Suppressor macrophage (primary cell): ENCODE data around the gene NANP.
"Not testable (repeated sequence)": the region's sequence is repeated elsewhere in the genome, so short reads cannot be mapped to it uniquely, and the experiment has no call there.

Experiments
- DNase-seq, 4 experiments: peaks; one replicate each; pipeline ENCODE4 v3.0.0-alpha.2; 2020 to 2022

Gene NANP

DNA sequence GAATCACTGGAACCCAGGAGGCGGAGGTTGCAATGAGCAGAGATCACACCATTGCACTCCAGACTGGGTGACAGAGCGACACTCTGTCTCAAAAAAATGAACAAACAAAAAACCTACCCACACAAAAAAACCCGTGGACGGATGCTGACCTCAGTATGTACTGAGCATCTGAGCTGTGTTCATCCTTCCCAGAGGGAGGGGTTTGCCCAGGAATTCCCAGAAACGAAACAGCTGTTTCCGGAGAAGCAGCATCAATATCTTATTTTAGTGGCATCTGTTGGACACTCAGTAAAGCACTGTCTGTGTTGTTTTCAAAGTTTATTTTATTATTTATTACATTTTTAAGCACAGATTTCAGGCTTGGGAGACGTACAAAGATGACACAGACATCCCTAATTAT is 18.7 kb downstream of the NANP start:
- no peak for DNase-seq

- DNase-seq = no peak
Measured at GRCh38 chr20:25604611-25605010, 19.2 kb downstream of the NANP start.

DNA sequence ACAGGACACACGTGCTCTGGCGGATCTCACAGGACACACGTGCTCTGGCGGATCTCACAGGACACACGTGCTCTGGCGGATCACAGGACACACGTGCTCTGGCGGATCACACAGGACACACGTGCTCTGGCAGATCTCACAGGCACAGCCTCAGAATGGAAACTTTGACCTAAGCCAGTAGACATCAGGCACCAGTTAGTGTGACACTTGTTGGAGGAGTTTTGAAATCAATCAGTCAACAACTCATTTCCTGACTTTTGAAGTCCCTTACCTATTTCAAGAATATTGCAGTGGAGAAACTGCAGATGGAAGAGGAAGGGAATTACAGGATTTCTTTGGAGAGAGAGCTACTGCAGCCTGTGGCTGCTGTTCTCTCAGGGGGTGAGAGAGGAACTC is 20.9 kb downstream of the NANP start:
- DNase-seq = not testable (repeated sequence)

DNA sequence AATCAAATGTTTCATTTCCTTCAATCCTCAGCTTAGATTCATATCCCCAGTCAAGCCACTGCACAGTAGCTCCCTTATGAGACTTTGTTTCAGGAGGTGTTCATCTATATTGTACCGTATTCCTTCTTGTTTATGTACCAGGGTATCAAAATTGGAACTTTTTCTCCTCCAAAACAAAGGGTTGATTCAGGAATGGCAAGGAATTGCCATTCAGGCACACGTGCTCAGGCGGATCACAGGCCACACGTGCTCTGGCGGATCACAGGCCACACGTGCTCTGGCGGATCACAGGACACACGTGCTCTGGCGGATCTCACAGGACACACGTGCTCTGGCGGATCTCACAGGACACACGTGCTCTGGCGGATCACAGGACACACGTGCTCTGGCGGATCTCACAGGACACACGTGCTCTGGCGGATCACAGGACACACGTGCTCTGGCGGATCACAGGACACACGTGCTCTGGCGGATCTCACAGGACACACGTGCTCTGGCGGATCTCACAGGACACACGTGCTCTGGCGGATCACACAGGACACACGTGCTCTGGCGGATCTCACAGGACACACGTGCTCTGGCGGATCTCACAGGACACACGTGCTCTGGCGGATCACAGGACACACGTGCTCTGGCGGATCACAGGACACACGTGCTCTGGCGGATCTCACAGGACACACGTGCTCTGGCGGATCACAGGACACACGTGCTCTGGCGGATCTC is 21.5 kb downstream of the NANP start:
- DNase-seq = not testable (repeated sequence)

- no peak for DNase-seq
Measured at GRCh38 chr20:25601659-25602058, 22.2 kb downstream of the NANP start.

GRCh38 chr20:25600632-25601031 is 23.2 kb downstream of the NANP start:
- DNase-seq = peak in 2 of 4 experiments; percentile 7 to 11

DNA sequence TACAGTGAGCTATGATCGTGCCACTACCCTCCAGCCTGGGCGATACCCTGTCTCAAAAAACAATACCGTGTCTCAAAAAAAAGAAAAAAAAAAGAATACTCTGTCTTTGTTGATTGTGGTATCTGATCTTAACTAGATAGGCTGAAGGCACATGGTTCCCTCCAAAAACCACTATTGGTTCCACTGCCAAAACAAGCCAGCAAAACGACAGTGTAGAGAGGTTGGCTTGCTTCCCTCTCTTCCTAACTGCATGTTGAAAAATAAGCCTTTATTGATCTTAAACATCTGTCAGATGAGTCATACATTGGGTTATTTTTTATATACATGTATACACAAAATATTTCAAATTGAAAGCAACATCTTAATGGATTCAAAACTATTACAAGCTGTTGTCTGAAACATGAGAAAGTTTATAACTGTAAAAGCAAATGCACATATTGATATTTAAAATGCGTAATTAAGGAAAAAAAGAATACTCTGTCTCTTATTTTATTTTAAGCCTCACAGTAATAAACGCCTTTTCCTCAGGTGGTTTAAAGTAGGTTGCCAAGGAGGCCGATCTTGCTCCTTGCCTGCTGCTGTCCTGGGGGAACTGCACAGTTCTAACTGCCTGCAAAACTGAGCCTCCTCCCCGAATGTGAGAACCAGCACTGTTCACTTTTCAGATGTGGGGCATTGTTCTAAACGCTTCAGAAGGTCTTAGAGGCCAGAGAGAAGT is 31.5 kb downstream of the NANP start:
- no peak for DNase-seq

- not testable (repeated sequence) for DNase-seq
Measured at GRCh38 chr20:25590778-25591177, 33.0 kb downstream of the NANP start.

GRCh38 chr20:25588491-25588890 is 35.3 kb downstream of the NANP start:
- no peak for DNase-seq

GRCh38 chr20:25587536-25587935 is 36.3 kb downstream of the NANP start:
- DNase-seq = no peak

DNA sequence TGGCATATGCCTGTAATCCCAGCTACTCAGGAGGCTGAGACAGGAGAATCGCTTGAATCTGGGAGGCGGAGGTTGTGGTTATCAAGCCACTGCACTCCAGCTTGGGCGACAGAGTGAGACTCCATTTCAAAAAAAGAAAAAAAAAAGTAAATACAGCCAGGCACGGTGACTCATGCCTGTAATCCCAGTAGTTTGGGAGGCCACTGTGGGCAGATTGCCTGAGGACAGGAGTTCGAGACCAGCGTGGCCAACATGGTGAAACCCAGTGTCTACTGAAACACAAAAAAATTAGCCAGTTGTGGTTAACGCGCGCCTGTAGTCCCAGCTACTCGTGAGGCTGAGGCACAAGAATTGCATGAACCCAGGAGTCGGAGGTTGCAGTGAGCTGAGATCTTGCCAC is 36.9 kb downstream of the NANP start:
- no peak for DNase-seq

DNA sequence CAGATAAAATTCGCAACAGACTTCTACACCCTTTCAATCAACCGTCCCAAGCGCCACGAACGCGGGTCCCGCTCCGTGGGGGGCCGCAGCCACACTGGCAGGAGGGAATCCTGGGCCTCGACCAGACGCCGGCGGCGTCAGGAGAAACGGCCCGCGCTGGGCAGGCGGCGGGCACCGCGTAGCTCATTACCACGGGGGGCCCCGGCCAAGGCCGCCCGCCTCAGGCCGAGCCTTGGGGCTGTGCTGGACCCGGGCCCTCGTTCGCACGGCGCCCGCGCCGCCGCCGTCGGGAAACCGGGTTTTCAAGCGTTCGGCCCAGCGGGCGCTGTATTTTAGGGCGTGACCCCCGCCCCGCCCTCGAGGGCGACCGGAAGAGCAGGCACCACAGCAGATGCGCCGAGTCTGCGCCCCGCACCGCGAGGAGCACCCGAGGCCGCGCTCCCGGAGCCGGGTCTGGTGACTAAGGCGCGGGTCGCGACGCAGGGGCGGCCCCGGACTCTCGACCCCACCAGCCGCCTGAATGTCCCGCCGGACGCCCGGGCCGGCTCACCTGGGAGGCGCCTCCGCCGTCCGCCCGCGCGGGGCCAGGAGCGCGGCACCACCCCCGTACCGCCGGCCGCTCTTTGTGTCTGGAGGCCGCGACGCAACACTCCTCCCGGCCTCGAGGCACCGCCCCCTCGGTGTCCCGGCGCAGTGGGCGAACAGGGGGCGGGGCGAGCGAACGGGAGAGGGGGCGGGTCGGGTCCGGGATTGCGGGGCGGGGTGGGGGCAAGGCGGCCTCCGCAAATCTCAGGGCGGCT is 38.7 kb downstream of the NANP start, which contains the start of gene NINL:
Gene NINL (minus strand): TSS at position 627 of the 800 bp plus-strand sequence. CDS start 58,944 bp downstream, outside the sequence.
- peak; percentile 9 to 67 (median 40) for DNase-seq

- DNase-seq = not testable (repeated sequence)
Measured at GRCh38 chr20:25583607-25584006, 40.2 kb downstream of the NANP start.

GRCh38 chr20:25580711-25581110 is 43.1 kb downstream of the NANP start:
- DNase-seq = no peak

DNA sequence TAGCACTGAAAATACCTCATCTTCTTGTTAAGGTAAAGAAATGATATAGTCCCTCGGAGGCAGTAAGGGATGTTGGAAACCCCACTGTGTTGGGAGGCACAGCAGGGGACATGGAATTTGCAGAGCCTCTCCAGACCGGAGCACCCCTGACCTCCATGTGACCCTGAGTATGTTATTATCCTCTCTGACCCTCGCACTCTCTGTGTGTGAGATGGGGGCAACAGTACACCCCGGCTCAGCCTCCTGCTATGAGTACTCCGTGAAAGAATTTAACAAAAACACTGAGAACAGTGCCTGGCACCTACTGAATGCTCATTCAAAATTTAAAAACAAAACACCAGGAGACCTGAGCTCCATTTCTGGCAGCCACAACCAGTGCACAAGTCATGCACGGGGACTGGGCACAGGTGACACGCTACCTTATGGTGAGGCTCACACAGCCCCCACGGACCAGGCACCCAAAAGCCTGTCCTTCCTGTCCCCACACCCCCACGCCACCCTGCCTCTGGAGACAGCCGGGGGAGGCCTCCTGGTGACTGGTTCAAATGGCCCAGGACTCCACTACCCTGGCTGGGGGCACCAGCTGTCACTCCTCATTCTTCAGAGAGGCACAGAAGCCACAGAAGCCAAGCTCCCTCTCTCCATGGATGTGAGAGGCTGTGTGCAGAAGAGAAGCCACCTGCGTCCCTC is 44.6 kb downstream of the NANP start:
- no peak for DNase-seq

DNA sequence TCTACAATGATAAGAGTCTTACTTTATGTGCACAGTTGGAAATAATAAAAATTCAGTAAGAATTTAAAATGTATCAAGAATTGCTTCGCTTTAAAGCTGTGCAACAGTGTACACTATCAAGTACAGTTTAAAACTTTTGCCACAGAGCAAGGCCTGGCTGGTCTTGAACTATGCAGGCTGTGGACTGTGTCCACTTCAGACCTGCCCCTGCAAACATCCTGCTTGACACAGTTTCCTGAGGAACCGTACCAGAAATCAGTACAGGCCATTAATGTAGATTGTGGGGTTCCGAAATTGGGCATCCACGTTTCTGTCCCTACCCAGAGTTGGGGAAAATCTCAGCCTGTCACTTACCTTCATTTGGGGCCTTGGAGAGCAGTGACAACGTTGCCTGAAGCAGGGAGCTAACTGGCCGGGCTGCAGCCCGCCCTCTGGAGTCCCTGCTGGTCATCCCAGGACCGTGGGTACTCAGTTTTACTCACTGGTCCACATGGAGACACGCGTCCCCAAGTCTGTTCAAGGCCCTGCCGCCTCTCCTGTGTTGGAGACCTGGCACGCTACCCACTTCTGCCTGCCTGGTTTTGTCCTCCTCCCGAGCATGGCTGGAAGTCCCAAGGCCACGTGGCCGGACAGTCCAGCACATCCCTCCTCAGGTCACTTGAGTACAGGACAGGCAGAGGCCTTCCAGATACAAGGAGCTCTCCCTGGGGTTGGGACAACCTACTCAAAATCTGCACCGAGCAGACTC is 46.9 kb downstream of the NANP start:
- DNase-seq = no peak

DNA sequence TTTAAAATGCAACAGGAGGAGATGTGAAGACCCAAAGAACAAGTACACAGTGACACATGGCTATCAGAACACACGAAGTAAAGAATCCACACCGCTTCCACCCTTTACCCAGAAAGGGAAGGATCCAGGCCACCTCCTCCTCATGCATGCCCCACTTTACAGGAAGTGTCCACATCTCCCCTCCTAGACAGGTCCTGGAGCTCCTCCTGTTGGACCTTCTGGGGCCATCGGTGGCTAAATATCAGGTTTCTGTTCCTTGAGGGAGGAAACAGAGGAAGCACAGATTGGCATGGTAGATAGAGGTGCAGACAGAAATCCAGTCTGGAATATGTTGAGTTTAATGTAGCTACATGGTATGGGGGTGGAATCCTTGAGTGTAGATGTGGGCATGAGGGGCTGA is 49.4 kb downstream of the NANP start:
- DNase-seq = peak; percentile 60 to 79 (median 76)

DNA sequence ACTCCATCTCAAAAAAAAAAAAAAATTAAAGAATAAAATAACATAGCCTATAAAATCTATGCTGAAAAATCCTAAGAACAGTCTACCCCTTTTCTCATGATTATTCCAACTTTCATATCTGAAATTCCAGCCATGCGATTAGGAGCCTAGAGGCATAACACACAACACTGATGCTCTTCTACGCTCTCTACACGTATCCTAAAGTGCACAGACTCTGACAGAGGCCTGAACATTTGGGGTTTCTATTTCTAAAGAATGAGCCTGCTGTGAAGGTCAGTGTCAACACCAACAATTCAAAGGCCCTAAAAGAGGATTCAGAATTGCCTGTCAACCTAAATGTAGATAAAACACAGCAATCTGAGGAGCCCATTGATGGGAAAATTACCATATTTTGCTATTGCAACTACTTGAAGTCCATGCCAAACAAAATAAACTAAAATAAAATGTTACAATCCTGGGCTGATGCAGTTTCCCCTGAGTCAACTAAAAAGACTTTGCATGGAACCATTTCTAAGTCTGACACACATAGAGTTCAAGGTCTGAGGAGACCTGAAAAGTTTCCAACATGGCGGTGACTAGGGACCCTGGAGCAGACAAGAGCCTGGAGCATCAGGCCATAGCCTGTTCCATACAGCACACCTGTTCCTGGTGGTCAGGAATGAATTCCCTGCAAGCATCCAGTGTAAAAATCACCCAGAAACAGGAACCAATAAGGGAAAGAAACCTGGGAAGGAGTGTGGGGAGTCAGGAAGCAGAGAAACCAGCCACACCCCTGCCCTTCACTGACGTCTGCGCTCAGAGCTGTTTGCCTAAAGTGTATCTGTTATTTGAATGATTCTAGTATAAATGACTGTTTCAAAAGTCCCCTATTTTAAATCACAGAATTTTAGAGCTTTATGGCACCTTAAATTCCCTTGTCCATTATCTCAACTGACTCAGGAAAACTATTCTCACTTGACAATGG is 50.2 kb downstream of the NANP start:
- DNase-seq = no peak

- DNase-seq = no peak
Measured at GRCh38 chr20:25571817-25572216, 52.0 kb downstream of the NANP start.

DNA sequence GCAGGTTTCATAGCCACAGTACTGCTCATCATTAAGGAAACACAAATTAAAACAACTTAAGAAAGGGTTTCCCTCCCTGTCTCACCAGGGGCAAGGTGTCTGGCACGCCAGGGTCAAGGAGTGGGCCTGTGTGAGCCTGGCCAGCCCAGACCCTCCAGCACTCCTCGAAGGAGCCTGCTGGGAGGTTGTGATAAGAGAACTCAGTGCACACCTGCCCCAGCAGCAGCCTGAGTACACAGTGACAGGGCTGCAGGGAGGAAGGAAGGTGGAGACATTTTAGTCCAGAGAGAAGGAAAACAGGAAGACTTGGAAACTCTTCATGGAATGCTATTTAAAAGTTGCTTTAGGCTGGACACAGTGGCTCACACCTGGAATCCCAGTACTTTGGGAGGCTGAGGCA is 52.6 kb downstream of the NANP start:
- DNase-seq = no peak

DNA sequence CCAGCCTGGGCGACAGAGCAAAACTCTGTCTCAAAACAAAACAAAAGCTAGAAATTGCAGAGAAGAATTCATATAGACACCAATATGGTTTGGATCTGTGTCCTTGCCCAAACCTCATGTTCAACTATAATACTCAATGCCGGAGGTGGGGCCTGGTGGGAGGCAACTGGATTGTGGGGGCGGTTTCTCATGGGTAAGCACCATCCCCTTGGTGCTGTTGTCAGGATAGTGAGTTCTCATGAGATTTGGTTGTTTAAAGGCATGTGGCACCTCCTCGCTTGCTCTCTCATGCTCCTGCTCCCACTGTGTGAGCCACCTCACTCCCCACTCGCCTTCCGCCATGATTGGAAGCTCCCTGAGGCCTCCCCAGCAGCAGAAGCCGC is 53.7 kb downstream of the NANP start:
- DNase-seq = no peak
